Subcutaneous adipose tissue (tissue), 4 donors: ENCODE data around the gene KCNH1. TPM values are rescaled to one million over a fixed set of nuclear protein-coding genes. Genes with fewer than 3 reads are reported as not detected.

ENCODE experiments used
- total RNA-seq, 4 donors: library from RNA; depleted of rRNA; stranded (reverse); fragments of >200 nt; gene quantifications; one replicate each; pipeline ENCODE4 v1.1.0, GENCODE V29; 2016
- TF ChIP-seq, protein P1 (sequence below): fragments of 450-650 bp; IDR thresholded peaks from one replicate; pipeline ENCODE4 v1.5.1; 2016; ENCODE audit warnings: low read depth, mild to moderate bottlenecking, control low read depth, antibody characterized with exemption, moderate library complexity

KCNH1 gene
- total RNA-seq, 4 donors from 2014 or later, result 0.44 TPM; not detected in 3

DNA sequence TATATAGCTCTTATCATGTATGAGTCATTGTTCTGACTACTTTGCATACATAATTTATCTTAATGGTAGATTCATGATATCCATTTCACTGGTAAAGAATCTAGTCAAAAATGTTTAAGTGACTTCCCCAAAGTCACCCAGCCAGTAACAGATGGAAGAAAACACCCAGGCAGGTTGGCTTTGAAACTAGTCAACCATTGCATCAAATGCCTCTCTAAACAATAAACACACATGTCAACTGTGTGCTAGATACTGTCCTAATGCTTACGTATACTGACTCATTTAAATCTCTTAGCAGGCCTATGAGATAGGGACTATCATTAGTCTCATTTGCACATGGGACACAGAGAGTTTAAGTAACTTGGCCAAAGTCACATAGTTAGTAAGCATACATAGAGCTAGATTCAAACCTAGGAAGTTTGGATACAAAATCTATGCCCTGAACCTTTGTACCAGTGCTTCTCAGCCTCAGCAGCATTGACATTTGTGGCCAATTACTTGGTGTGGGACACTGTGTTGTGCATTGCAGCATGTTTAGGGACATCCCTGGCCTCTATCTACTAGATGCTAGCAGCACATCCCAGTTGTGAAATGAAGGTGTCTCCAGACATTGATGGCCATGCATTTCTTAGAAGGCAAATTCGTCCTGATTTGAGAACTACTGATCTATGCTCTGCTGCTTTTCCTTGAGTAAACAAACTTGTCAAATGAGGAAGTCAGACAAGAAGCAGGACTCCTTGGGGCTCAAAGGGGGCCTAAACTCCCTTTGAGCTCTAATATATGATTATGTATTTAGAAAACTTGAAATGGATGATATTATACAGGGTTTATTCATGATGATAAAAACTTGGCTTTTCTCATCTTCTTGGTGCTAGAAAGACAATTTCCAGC is 316.3 kb downstream of the KCNH1 start:
- TF ChIP-seq, protein P1, sequence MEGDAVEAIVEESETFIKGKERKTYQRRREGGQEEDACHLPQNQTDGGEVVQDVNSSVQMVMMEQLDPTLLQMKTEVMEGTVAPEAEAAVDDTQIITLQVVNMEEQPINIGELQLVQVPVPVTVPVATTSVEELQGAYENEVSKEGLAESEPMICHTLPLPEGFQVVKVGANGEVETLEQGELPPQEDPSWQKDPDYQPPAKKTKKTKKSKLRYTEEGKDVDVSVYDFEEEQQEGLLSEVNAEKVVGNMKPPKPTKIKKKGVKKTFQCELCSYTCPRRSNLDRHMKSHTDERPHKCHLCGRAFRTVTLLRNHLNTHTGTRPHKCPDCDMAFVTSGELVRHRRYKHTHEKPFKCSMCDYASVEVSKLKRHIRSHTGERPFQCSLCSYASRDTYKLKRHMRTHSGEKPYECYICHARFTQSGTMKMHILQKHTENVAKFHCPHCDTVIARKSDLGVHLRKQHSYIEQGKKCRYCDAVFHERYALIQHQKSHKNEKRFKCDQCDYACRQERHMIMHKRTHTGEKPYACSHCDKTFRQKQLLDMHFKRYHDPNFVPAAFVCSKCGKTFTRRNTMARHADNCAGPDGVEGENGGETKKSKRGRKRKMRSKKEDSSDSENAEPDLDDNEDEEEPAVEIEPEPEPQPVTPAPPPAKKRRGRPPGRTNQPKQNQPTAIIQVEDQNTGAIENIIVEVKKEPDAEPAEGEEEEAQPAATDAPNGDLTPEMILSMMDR, result no peak

DNA sequence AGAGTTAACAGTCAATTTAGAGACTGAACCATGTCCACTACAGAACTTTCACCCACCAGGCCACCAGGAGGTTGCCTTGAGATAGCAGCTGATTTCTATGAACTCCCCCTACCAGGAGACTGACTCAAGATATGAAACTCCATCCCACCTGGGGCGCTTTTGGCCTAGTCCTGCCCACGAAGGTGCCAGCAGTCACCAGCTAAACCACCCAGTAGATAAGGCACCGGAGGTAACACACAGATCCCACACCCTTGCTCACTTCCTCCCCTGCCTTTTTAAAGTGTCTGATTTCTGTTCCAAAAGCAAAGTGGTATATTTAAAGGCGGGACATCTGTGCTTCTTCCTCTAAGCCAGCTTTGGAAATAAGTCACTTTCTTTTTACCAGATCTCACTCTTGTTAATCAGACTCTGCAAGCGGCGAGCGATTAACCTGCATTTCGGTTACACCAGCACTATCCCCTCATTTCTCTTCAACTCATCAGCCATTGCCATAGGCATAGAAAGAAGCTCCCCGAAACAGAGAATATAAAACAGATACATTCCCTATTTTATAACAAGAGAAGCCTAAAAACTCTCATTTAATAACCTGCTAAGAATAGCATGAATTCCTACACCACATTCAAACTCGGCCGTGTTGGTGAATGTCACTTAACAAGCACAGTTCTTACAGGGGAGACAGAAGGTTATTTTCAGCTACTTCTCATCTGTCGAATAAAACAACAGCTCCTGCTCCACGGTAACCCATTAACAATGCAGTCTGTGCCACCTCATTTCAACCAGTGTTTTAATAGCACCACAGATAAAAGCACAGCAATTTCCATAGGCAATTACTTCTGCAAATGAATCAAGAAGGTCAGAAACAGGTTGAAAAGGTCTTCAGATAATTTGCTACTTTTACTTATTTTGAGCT is 318.1 kb downstream of the KCNH1 start:
- TF ChIP-seq, protein P1, result no peak

DNA sequence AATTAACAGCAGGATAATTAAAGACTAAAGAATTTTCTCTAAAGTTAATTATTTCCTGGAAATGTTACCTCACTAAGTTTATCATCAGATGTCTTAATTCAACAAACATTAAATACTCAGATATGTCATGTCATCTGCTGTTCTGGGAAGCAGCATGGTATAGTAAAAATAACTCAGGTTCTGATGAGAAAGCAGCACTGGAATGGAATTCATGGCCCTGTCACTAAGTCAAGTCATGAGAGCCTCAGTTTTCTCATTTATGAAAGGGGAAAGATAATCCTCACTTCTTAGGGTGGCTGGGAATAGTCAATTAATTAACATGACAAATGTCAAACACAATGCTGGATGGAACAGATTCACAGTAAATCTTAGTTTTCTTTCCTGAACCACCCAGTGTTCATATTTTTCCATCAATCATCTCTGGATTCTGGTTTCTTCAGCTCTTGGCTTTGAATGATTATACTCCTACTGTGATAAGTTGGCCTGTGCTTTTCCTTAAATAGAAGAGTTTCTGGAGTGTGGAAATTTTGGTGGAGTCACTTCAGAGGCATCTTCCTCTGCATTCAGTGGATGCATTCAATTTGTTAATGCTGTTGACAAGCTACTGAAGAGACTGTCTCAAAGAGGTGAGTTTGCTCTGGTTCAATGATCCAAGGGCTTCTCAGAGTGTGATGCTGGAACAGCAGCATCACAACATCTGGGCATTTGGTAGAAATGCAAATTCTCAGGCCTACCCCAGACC is 319.4 kb downstream of the KCNH1 start:
- TF ChIP-seq, protein P1, result no peak

DNA sequence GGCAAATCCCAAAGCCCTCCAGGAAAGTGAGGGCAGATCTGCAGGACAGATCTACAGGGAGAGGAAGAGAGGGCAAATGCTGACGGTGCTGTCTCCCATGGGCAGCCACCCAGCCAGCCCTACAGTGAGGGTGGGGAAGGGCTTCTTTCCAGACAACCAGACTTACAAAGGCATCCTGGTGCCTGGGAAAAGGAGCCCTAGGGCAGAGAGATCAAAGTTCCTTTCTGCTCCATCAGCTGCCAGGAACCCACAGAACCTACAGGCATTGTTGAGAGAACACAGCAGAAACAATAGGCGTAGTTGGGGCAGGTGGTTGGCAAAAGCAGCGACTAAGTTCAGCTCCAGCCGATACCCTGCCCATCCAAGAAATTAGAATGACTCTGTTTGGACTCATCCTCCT is 332.4 kb downstream of the KCNH1 start:
- TF ChIP-seq, protein P1, result no peak

DNA sequence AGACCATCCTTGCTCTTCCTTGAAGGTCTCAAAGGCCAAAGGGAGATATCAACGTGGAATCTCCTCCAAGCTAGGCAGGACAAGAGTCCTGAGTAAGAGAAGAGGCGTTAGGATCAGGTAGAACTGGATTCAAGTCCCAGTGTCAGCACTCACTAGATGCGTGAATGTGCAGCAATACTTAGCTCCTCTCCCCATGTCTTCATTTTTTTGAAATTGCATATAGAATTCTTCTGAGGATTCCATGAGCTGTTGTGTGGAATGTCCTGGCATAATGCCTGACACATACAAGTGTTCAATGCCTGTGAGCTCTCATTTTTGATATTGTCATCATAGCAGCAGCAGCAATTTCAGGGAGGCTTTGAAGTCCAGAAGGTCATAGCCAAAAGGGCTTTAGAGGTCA is 333.2 kb downstream of the KCNH1 start:
- TF ChIP-seq, protein P1, result no peak

DNA sequence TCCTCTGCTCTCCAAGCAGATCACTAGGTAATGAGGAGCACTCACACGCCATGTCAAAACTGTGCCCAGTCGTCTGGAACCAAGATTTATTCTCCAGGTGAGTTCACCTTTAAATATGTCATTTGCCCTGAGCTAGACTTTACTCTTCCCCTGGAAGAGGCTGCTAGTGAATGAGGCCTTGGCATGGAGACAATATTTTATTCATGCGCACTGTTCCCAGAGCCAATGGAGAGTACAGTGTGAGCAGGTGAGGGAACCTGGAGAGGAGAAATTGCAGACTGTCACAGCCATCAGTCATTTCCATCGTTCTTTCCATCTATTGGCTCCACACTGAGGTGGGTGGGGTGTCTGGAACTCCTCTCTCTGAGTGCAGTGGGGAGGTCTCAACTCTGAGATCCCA is 333.6 kb downstream of the KCNH1 start:
- TF ChIP-seq, protein P1, result no peak
